AG10803 (cell line): ENCODE measurements around the gene TTC23.

ENCODE experiments used
- DNase-seq: peaks from one replicate; pipeline ENCODE4 v3.0.0; 2010; ENCODE audit warnings: low read depth
- H3K4me3 ChIP-seq: 2 replicates; pipeline ENCODE4 v1.5.1; 2011; ENCODE audit warnings: mild to moderate bottlenecking, low read length, control low read depth
- CTCF ChIP-seq: conservative IDR thresholded peaks from 2 replicates; pipeline ENCODE4 v1.5.1; 2011; ENCODE audit warnings: mild to moderate bottlenecking, low read length, control low read depth, inconsistent platforms

Gene TTC23

GRCh38 chr15:99090011-99090699 lies 159.2 kb downstream of the TTC23 start:
- no peak overlapping the region for H3K4me3 ChIP-seq
- TF ChIP-seq CTCF, result no peak
- DNase-seq, result peak; percentile 18

- no peak overlapping the region for H3K4me3 ChIP-seq
- no peak for DNase-seq
- no peak for TF ChIP-seq CTCF
Observed at GRCh38 chr15:99087405-99087943, 161.9 kb downstream of the TTC23 start.

GRCh38 chr15:99086327-99086667 lies 163.1 kb downstream of the TTC23 start:
- no peak overlapping the region for H3K4me3 ChIP-seq

More at GRCh38 chr15:99086327-99086667, 163.1 kb downstream of the TTC23 start:
- no peak for DNase-seq
- TF ChIP-seq CTCF, result no peak
